Tibial nerve (tissue), 4 donors: ENCODE results near the gene ZNF32.

Experiments
- CTCF ChIP-seq, 5 experiments: fragments of 200-600 bp in 3 of 5; fragments of 450-650 bp in 2 of 5; sonication (generic) in 3 of 5; IDR thresholded peaks; one replicate each; pipeline ENCODE4 v1.5.1; 2016 to 2019; ENCODE audit warnings: antibody characterized with exemption in 5 of 5, mild to moderate bottlenecking in 3 of 5, moderate library complexity in 2 of 5
- EP300 ChIP-seq, 2 donors: sonication (generic); formaldehyde crosslinking; IDR thresholded peaks; one replicate each; pipeline ENCODE4 v1.6.1; 2017; ENCODE audit warnings: antibody characterized with exemption in 2 of 2, mild to moderate bottlenecking in 1 of 2
- POLR2A ChIP-seq, 2 donors: fragments of 450-650 bp; IDR thresholded peaks; one replicate each; pipeline ENCODE4 v1.6.1; 2017; ENCODE audit warnings: antibody characterized with exemption in 2 of 2, mild to moderate bottlenecking in 2 of 2, moderate library complexity in 2 of 2

- TF ChIP-seq CTCF (IDR thresholded peaks at IDR 0.05) (no peak), POLR2A (IDR thresholded peaks at IDR 0.05) (no peak), EP300 (IDR thresholded peaks at IDR 0.05) (no peak)
These were observed 6.6 kb upstream of the ZNF32 start for GRCh38 chr10:43655311-43655710.
